HL-60/S4 (cell line): Measurements from ENCODE around the gene NRARP.

ENCODE experiments used
- in situ Hi-C: fragments of 300-500 bp; cut with MboI; formaldehyde crosslinking; loops from 2 replicates; pipeline ENCODE4 v1.14.3; 2022; ENCODE audit warnings: low sequenced_read_pairs

NRARP gene

GRCh38 chr9:137311986-137312851 lies 10.1 kb upstream of the NRARP start:
- in situ Hi-C loops, result no loop called here

- in situ Hi-C loops, result no loop called here
Observed at GRCh38 chr9:137311171-137311985, 9.3 kb upstream of the NRARP start.

- in situ Hi-C loops, result no loop called here
Observed at GRCh38 chr9:137310189-137311052, 8.3 kb upstream of the NRARP start.

GRCh38 chr9:137309368-137310188 lies 7.5 kb upstream of the NRARP start:
- in situ Hi-C loops, result no loop called here

- in situ Hi-C loops, result no loop called here
Observed at GRCh38 chr9:137308057-137308619, 6.1 kb upstream of the NRARP start.

GRCh38 chr9:137307255-137308056 lies 5.4 kb upstream of the NRARP start:
- in situ Hi-C loops, result no loop called here

GRCh38 chr9:137306850-137307254 lies 4.8 kb upstream of the NRARP start:
- in situ Hi-C loops, result no loop called here

- in situ Hi-C loops, result no loop called here
Observed at GRCh38 chr9:137306066-137306849, 4.2 kb upstream of the NRARP start.

- in situ Hi-C loops, result no loop called here
Observed at GRCh38 chr9:137305798-137306065, 3.7 kb upstream of the NRARP start.

GRCh38 chr9:137305060-137305797 lies 3.2 kb upstream of the NRARP start:
- in situ Hi-C loops, result no loop called here

GRCh38 chr9:137304383-137305059 lies 2.5 kb upstream of the NRARP start:
- in situ Hi-C loops, result no loop called here

- in situ Hi-C loops, result no loop called here
Observed at GRCh38 chr9:137303893-137304382, 1.9 kb upstream of the NRARP start.

GRCh38 chr9:137303151-137303892 lies 1.3 kb upstream of the NRARP start:
- in situ Hi-C loops, result no loop called here

- in situ Hi-C loops, result no loop called here
Observed at GRCh38 chr9:137302449-137303150, 529 bp upstream of the NRARP start.

- in situ Hi-C loops, result no loop called here
Observed at GRCh38 chr9:137301081-137301947, 757 bp downstream of the NRARP start.
